ENCODE data around the gene ATF6.

- TF ChIP-seq CTCF (conservative IDR thresholded peaks at IDR 0.05; ENCODE audit: low read depth, low read length) (no peak), CHD1 (IDR thresholded peaks at IDR 0.05; ENCODE audit: low read depth, low read length) (no peak), CEBPB (IDR thresholded peaks at IDR 0.05; ENCODE audit: low read depth, low read length) (no peak), BHLHE40 (IDR thresholded peaks at IDR 0.05; ENCODE audit: low read depth, low read length) (no peak), FOS (IDR thresholded peaks at IDR 0.05; ENCODE audit: low read depth, low read length) (no peak), MAZ (IDR thresholded peaks at IDR 0.05; ENCODE audit: borderline replicate concordance, low read depth, low read length) (no peak), POLR2A (IDR thresholded peaks at IDR 0.05; ENCODE audit: low read depth, low read length) (no peak), MXI1 (IDR thresholded peaks at IDR 0.05; ENCODE audit: borderline replicate concordance, low read depth, low read length) (no peak), RAD21 (IDR thresholded peaks at IDR 0.05; ENCODE audit: low read length) (no peak), NFE2L2 (IDR thresholded peaks at IDR 0.05; ENCODE audit: low read depth, low read length) (no peak), RFX5 (IDR thresholded peaks at IDR 0.05; ENCODE audit: low read depth, low read length) (no peak), SMC3 (IDR thresholded peaks at IDR 0.05; ENCODE audit: low read depth, low read length) (no peak)
Observed at GRCh38 chr1:161747801-161748200, 18.3 kb upstream of the ATF6 start.
